Measurements from ENCODE around the gene OSER1. TPM values are rescaled to one million over a fixed set of nuclear protein-coding genes. Genes with fewer than 3 reads are reported as not detected.

Gene OSER1
- total and polyA plus RNA-seq, 9 of the 15 experiments (the other 6 are each of a cell fraction or from before 2014, with no cell fraction given), result 15.5 to 57.3 (median 19.9) TPM

DNA sequence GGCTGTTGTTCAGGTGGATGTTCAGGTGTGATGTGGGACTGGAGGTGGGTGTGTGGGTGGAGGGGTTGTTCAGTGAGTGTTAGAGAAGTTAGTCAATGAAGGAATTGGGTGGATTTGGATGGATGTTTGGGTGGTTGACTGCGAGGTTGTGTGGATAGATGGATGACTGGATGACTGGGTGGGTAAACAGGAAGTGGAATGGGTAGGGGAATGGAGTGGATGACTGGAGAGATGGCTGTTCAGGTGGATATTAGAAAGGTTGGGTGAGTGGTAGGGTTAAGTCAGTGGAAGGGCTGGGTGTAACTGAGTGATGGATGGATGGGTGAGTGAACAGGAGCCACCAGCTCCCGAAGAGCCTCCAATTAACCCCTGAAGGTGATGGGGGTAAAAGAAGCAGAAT is 51.4 kb downstream of the OSER1 start:
- intact Hi-C loops (cut with micrococcal nuclease) (no loop called here), in situ Hi-C loops (cut with MboI) (no loop called here)
- FAIRE-seq, result no peak
- H4K20me1 ChIP-seq (replicated peaks; ENCODE audit: control insufficient read depth, insufficient read depth, low read length), result no peaks in the 10 kb centered on the region; the same call in 1 of the 2 replicates
- ChIA-PET POLR2A (interaction anchor here (0.6 to 1.1 kb wide), 2 partner anchors 16 to 123 kb away, joined by 3 read pairs; no protein-coding TSS in a partner anchor), CTCF (ENCODE audit: low intra/inter-chr PET ratio) (no interaction called here)
- H3K9ac ChIP-seq (ENCODE audit: insufficient read depth in 1 of 2, low read depth in 2 of 2, low read length in 2 of 2), result no peak overlapping the region
- H3K36me3 ChIP-seq (ENCODE audit: control insufficient read depth, insufficient read depth, low read length), result no peaks in the 10 kb centered on the region
- no peaks in the 10 kb centered on the region; a peak in 1 of 5 replicates for H3K4me1 ChIP-seq (replicated peaks in 1 of 2; ENCODE audit: control insufficient read depth in 2 of 2, insufficient read depth in 2 of 2, low read length in 2 of 2)
- no peak for ATAC-seq
- no peaks in the 10 kb centered on the region for H3K9me1 ChIP-seq (ENCODE audit: control insufficient read depth, insufficient read depth, low read length)
- no peak overlapping the region for H3K27ac ChIP-seq (ENCODE audit: extremely low read depth, low read depth, low read length)
- H3K27me3 ChIP-seq (ENCODE audit: control insufficient read depth in 2 of 2, insufficient read depth in 2 of 2, low read length in 2 of 2), result peaks cover 2 to 43% of the 10 kb centered on the region in 2 experiments; a peak in 2 of 5 replicates
- no peaks in the 10 kb centered on the region; the same call in 1 of the 2 replicates for H3K9me3 ChIP-seq (replicated peaks; ENCODE audit: control insufficient read depth, insufficient read depth, low read depth, low read length)
- H2AFZ ChIP-seq (ENCODE audit: low read depth, low read length), result no peak overlapping the region
- no peak for DNase-seq (ENCODE audit: extremely low read depth in 1 of 4, low spot score in 3 of 4)
- H3K4me3 ChIP-seq, result no peak overlapping the region
- BruUV-seq (replicated peaks), result no TSS peak
- no peaks in the 10 kb centered on the region for H3K79me2 ChIP-seq (ENCODE audit: control insufficient read depth, insufficient read depth, low read length)
- 9% methylated on average over 2 of the region's 2 CpGs for WGBS (ENCODE audit: insufficient coverage, low coverage, missing lambda C conversion rate)
- H3K4me2 ChIP-seq (ENCODE audit: insufficient read depth, low read length), result no peak overlapping the region
- TF ChIP-seq NFE2 (IDR thresholded peaks at IDR 0.05; ENCODE audit: low read depth), result no peak
- no peak for TF ChIP-seq TCF3 (CRISPR knock-in tag; IDR thresholded peaks at IDR 0.05)
- no peak for TF ChIP-seq ZNF695 (CRISPR knock-in tag; IDR thresholded peaks at IDR 0.05)
- TF ChIP-seq NEUROD1 (IDR thresholded peaks at IDR 0.05; ENCODE audit: borderline replicate concordance, low read depth, low read length, partially characterized antibody), result no peak
- no peak for TF ChIP-seq BCOR (IDR thresholded peaks at IDR 0.05)
- TF ChIP-seq PHB (CRISPR knock-in tag; IDR thresholded peaks at IDR 0.05), result no peak
- TF ChIP-seq ZNF512 (tag; IDR thresholded peaks at IDR 0.05), result no peak
- no peak for TF ChIP-seq ZNF318 (IDR thresholded peaks at IDR 0.05; ENCODE audit: borderline replicate concordance in 1 of 2, low read depth in 1 of 2)
- TF ChIP-seq RFX7 (CRISPR knock-in tag; IDR thresholded peaks at IDR 0.05), result no peak
- TF ChIP-seq ZNF707 (CRISPR knock-in tag; conservative IDR thresholded peaks at IDR 0.05), result no peak
- no peak for TF ChIP-seq ZNF239 (CRISPR knock-in tag; IDR thresholded peaks at IDR 0.05)
